D341Med (cell line): ENCODE measurements around the gene SPDL1.

Experiments used
- DNase-seq: peaks from one replicate; pipeline ENCODE4 v3.0.0; 2012; ENCODE audit warnings: low spot score

SPDL1 gene

GRCh38 chr5:169583424-169584220 lies at the start of gene SPDL1:
Gene SPDL1, plus strand, starts transcription at chr5:169583773. Its CDS starts 4,644 bp downstream, at chr5:169588417.
- DNase-seq = peak; percentile 95

- DNase-seq = no peak
Measured at GRCh38 chr5:169534311-169534880, 49.2 kb upstream of the SPDL1 start.

GRCh38 chr5:169534939-169535338 lies 48.6 kb upstream of the SPDL1 start:
- no peak for DNase-seq

- no peak for DNase-seq
Measured at GRCh38 chr5:169538944-169539343, 44.6 kb upstream of the SPDL1 start.

- no peak for DNase-seq
Measured at GRCh38 chr5:169542811-169543210, 40.8 kb upstream of the SPDL1 start.

GRCh38 chr5:169544264-169544950 lies 39.2 kb upstream of the SPDL1 start:
- DNase-seq = no peak

GRCh38 chr5:169545762-169546161 lies 37.8 kb upstream of the SPDL1 start:
- DNase-seq = no peak

GRCh38 chr5:169546346-169546745 lies 37.2 kb upstream of the SPDL1 start:
- DNase-seq = no peak

GRCh38 chr5:169547508-169547907 lies 36.1 kb upstream of the SPDL1 start:
- DNase-seq = no peak

GRCh38 chr5:169548315-169548714 lies 35.3 kb upstream of the SPDL1 start:
- no peak for DNase-seq

GRCh38 chr5:169549453-169550100 lies 34.0 kb upstream of the SPDL1 start:
- DNase-seq = no peak

- no peak for DNase-seq
Measured at GRCh38 chr5:169550227-169550626, 33.3 kb upstream of the SPDL1 start.

- DNase-seq = no peak
Measured at GRCh38 chr5:169551146-169551545, 32.4 kb upstream of the SPDL1 start.

- DNase-seq = no peak
Measured at GRCh38 chr5:169551696-169552095, 31.9 kb upstream of the SPDL1 start.

- no peak for DNase-seq
Measured at GRCh38 chr5:169554251-169554650, 29.3 kb upstream of the SPDL1 start.

GRCh38 chr5:169557838-169558237 lies 25.7 kb upstream of the SPDL1 start:
- DNase-seq = no peak

GRCh38 chr5:169561893-169562292 lies 21.7 kb upstream of the SPDL1 start:
- DNase-seq = no peak

- no peak for DNase-seq
Measured at GRCh38 chr5:169563369-169563768, 20.2 kb upstream of the SPDL1 start.

GRCh38 chr5:169566202-169566601 lies 17.4 kb upstream of the SPDL1 start:
- no peak for DNase-seq

GRCh38 chr5:169567079-169567478 lies 16.5 kb upstream of the SPDL1 start:
- no peak for DNase-seq

GRCh38 chr5:169569513-169569912 lies 14.1 kb upstream of the SPDL1 start:
- no peak for DNase-seq

GRCh38 chr5:169571355-169571754 lies 12.2 kb upstream of the SPDL1 start:
- no peak for DNase-seq
